Pons (tissue), 1 donor: ENCODE measurements around the gene LAMA5.

Source experiments
- DNase-seq: peaks from one replicate; pipeline ENCODE4 v3.0.0-alpha.2; 2016; ENCODE audit warnings: low spot score

LAMA5 gene

DNA sequence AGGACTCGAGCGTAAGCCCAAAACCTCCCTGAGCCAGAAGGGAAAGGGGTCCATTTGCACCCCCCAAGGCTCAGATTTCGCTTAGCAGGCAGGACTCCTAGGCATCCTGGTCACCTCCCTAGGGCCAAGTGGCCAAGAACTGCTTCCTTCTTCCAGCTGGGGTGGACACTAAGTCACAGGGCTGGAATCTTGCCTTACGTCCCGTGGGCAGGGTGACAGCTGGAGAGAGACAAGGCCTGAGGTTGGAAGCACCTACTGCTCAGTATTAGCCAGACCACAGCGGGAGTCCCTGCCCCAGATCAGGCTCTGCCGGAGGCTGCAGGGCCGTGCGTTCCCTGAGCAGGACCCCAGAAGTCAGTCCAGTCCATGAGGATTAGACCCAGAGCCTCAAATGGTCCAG is 19.7 kb downstream of the LAMA5 start:
- DNase-seq = no peak

DNA sequence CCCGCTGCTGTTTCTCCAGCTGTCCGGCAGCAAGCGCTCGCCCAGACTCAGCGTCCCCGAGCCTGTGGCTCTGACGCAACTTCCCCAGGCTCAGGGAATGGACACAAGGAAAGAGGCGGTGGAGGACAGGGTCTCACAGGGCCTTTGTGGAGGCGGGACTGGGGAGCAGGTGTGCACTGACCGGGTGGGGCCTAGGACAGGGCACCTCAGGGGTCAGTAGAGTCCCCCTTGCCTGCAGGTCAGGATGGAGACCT is 20.0 kb downstream of the LAMA5 start:
- no peak for DNase-seq

DNA sequence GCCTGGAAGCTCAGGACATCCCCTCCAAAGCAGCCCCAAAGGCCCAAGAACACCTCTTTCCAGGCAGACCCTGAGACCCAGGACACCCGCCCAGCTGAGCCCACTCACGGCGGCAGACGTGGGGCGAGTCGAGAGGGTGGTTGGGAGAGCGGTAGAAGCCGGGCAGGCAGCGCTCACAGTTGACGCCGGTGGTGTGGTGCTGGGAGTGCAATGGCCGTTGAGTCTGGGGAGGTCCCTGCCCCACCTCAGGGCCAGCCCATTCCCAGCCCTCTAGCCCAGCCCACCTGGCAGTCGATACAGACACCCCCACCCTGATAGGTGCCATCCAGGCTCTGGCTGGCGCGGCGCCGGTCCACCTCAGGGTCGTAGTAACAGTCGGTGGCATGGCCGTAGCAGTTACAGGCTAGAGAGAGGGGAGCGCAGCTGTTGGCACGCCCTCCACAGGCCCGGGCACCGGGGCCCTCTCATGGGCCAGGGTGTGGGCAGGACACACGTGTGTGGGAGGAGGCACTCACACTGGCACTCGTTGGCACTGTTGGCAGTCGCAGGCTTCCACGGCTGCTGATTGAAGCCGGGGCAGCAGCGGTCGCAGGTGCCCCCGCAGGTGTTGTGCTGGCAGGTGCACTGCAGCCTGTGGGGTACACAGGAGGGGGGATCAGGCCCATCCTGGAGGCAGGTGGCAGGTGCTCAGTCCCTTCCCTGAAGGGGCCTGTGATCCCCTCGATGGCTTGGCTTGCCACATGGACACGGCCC is 20.5 kb downstream of the LAMA5 start:
- no peak for DNase-seq

DNA sequence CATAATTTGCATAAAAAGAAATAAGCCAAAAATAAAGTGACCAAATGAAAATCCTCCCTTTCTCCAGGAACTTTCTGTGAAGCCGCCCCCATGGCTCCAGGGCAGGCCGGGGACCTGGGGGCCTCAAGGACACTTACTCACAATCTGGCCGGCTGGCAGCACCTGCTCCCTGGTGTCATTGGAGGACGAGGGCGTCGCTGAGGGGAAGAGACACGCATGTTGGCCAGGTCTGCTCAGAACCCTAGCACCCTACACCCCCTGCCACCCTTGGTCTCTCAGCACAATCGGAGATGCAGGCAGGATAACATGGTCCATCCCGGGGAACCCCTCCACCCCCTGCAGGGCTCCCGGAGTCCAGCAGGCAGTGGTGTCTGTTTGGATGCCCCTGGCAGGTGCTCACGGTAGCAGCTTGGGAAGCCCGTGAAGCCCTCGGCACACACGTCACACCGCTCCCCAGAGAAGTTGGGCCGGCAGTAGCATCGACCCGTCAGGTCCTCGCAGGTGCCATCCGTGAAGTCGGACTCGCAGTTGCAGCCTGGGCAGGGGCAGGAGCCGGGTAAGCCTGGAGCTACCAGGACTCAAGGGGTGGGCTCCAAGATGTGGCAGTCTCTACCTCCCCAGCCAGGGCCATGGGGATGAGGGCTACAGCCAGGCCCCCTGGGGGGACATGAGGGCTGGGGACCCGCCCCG is 21.3 kb downstream of the LAMA5 start:
- no peak for DNase-seq

DNA sequence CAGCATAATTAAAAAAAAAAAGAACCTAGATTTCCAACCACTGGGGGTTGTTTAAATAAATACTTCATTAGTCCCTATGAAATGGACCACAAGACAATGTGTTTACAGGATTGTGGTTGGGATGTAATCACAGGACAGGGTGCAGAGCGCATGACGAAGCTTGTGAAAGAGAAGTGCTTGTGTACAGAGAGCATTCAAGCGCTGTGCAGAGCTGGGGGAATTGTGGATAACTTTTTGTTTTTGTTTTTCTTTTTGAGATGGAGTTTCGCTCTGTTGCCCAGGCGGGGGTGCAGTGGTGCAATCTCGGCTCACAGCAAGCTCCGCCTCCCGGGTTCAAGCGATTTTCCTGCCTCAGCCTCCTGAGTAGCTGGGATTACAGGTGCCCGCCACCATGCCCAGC is 22.3 kb downstream of the LAMA5 start:
- DNase-seq = no peak

DNA sequence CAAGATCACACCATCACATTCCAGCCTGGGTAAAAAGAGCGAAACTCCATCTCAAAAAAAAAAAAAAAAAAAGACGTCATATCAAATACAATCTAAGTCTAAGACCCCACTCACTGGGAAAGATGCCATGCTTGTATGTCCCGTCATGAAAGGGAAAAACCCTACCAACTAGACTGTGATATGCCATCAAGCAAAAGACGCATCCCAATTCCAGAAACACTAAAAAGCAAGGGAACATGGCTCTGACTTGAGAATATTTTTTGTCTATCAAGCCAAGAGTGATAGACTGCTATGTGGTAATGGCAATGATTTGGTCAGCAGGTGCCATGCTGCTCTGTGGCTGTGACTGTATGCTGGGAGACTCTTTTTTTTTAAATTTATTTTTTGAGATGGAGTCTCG is 23.0 kb downstream of the LAMA5 start:
- no peak for DNase-seq

DNA sequence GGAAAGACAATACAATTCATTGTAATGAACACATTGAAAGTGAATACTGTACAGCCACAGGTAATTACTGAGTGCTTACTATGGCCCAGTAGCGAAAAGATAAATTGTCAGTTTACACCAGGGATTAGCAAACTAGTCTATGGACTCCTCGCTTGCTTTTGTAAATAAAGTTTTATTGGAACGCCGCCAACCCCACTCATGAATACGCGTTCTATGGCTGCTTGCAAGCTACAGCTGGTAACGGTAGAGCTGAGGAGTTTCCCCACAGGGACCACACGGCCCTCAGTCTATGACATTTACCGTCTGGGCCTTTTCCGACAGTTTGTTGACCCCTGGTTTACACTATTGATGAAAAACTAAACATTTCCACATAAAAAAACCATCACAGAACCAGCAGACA is 24.2 kb downstream of the LAMA5 start:
- DNase-seq = no peak

DNA sequence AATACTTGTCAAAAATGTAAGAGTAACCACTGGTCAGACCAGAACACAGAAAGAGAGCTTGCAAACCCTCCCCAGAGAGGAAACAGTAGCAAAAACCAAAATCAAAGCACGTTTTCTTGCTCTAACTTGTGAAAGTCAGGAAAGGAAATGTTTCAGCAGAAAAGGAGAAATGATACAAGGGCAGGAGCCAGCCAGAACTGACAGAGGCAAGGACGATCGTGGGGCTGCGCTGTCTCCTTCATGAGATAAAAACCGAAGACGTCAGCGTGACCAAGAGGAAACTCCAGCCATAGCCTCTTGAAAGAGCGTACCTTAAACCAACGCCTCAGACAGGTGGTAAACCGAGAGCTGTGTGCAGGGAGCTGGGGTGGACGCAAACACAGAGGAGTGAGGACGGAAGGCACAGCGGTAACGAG is 27.5 kb downstream of the LAMA5 start:
- peak; percentile 38 for DNase-seq

DNA sequence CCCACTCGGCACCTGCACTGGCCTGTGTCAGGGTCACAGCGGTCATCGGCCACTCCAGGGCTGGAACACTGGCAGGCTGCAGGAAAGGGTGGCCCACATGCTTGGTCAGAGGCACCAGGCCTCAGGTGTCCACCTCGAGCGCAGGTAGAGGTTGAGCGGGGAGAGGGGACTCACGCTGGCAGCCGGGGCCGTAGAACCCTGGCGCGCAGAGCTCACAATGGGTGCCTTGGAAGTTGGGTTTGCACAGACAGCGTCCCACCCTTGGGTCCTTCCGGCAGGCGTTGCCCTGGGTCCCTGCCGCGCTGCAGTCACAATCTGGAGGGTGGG is 28.9 kb downstream of the LAMA5 start:
- DNase-seq = no peak

DNA sequence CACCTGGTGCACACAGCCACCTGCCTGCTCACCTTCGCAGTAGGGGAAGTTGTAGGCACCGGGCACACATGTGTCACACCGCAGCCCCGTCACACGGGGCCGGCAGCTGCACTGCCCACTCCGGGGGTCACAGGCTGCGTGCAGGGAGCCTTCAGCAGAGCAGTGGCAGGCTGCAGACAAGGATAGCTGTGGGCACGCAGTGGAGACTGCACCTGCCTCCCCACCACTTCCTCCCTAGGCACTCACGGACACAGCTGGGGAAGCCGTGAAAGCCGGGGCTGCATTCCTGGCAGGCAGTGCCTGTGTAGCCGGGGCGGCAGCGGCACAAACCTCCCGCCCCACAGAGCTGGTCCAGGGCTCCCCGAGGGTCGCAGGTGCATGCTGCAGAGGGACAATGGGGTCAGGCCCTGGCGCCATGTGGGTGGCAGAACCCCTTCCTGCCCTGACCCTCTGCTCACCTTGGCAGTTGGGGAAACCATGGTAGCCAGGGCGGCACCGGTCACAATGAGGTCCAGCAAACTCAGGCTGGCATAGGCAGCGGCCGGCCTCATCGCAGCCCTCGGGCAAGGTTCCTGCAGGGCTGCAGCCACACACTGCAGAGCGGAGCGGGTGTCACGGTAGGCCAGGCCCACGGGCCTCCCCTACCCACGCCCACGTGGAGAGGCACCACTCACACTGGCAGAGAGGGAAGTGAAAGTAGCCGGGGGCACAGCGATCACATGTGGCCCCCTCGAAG is 29.4 kb downstream of the LAMA5 start:
- DNase-seq = no peak

DNA sequence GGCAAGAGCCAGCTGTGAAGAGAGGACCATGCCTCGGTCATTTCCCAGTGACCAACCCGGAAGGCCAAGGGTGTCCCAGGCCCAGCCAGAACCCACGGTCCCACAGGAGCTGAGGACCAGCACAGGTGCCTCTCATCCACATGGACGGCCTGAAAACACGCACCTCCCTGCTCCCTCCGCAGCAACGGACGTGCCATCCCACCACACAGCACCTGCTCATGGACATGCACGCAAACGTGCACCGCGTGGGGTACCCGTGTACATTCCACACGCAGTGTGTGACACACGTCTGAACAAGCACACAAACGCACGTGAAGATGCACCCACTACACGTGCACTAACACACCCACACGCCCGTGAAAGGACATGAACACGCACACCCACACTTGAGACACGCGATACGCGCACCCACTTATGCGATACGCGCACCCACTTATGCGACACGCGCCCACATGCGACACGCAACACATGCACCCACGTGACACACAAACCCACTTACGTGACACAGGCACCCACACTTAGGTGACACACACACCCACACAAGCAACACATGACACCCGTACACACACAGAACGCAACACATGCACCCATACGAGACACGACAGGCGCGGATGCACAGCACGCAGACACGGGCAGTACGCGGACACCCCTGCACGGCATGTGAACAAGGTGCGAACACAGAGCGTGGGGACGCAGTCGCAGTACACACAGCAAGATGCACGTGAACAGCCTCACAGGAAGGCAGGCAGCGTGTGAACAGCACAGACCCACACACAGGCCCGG is 30.1 kb downstream of the LAMA5 start:
- DNase-seq = no peak

DNA sequence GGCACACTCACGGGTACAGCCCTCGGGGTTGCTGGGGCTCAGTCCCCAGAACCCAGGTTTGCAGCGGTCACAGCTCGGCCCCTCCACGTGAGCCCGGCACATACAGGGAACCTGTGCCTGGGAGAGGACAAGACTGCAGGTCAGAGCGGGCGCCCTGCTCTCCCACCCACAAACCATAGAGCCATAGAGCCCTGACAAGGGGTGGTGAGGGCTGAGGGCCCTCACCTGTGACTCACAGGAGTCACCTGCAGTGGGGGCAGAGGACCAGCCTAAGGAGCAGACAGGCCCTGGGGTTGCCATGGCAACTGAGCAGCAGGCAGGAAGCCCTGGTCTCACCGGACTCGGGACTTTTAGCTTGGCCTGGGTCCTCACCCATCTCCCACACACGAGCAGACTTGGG is 30.8 kb downstream of the LAMA5 start:
- no peak for DNase-seq

DNA sequence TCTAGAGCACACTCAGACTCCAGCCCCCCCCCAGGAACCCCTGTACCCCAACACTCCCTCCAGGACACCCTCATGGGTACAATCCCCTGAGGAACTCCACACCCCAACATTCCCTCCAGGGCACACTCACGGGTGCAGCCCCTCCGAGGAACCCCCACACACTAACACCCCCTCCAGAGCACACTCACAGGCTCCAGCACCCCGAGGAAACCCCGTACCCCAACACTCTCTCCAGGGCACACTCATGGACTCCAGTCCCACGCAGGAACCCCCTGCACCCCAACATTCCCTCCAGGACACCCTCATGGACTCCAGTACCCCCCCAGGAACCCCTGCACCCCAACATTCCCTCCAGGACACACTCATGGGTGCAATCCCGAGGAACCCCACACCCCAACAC is 31.6 kb downstream of the LAMA5 start:
- no peak for DNase-seq

DNA sequence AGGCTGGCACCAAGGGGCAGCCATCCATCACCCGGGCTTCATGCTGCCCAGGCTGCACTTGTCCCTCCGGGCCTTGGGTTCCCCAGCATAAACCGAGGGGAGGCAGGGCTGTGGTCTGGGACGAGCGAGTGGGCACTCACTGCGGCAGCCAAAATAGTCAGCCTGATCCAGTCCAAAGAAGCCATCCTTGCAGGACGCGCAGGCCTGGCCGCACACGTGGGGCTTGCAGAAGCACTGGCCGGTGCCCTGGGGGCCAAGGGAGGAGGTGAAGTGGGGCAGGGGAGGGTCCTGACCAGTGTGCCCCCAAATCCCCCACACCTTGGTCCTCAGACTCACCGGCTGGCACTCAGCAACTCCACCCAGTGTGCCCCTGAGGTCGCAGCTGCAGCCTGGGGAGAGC is 32.2 kb downstream of the LAMA5 start:
- no peak for DNase-seq

DNA sequence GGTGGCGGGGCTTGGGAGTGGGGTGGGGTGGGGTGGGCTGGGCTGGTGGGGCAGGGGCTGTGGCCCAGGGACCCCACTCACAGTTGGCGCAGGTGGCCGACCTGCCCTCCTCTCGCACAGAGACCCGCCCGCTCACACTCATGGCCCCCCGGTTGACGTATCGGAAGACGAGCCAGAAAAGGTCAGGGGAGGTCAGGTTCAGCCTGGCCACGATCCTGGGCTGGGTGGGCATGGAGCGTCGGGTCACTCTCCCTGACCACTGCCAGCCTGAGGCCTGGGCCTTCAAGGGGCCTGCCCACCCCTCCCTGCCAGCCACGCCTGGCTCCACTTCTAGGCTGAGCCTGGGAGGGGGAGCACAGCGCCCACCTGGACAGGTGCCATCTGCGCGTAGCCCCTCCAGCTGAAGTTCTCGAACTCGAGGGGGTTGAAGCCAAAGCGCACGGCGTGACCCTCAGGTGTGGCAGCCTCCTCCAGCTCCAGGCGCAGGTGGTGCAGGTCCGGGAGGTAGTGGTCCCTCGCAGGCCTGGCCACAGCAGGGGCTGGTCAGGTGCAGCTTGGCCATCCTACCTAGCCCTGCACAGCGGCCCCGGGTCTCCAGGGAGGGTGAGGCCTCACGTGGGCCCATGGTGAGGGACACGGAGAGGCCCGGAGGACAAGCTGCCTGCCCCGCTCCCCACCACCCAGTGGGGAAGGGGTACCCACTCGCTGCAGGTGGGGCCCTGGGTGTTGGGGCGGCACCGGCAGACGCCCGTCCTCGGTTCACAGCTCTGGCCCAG is 33.1 kb downstream of the LAMA5 start:
- no peak for DNase-seq

DNA sequence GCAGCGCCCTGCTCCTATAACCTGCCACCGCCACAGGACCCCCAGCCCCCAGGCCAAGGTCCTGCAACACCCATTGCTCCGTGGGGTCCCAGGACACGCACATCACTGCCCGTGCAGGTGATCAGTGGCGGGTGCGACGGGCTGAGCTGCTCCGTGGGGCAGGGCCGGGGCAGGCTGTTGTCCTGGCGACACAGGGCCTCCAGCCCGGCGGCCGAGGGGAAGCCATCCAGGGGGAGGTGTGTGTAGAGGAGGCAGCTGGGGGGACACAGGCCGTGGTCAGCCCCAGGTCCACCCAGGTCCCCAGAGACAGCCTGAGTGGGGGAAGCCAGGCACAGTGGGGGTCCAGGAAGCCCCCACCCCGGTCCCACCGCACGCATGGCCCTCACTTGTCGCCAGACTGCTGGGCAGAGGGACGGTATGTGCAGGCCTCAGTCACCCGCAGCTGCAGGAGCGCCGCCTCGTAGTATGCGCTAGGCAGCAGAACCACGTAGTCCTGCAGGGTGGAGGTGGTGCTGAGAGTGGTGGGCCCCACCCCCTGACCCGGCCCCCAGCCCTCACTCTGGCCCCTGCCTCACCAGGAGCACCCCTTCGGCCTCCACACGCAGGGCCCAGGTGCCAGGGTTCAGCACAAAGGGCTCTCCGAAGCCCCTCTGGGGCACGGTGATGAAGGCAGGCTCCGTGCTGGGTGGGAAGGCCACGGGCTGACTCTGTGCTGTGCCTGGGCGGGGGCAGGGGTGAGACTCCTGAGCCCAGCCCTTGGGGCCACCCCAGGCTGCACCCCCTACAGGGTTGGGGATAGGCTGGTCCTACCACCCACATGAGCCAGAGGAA is 33.9 kb downstream of the LAMA5 start:
- no peak for DNase-seq

DNA sequence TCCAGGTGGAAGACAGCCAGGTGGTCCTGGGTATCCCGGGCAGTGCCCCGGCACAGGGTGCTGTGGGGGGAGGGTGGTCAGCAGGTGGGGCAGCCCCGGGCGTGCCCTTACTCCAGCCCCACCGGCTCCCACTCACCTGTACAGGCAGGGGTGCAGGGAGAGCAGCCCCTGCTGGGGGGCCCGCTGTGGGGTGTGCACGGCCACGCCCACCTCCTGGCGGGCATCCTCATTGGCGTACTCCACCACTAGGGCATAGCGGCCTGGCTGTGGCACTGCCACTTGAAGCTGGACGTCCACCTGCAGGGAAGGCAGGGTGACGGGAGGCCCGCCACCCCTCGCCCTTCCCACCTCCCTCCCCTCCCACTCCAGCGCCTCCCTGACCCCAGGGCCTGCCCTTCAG is 34.7 kb downstream of the LAMA5 start:
- DNase-seq = no peak

DNA sequence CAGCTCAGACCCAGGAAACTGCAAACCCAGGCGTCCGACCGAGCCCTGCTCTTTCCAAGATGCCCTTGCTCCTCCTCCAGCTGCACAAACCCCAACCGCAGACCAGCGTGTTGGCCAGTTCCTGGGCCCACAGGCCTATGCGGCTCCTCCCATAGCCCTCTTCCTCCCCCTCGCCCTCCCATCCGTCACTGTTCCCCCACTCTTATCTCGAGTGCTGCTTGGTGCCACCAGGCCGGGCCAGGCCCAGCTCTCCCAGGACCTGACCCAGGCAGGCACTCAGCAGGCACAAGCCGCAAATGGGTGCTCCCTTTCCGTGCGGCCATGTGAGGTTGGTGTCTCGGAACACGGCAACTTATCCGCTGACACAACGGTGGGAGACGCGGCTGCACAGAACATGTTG is 35.8 kb downstream of the LAMA5 start:
- DNase-seq = no peak

DNA sequence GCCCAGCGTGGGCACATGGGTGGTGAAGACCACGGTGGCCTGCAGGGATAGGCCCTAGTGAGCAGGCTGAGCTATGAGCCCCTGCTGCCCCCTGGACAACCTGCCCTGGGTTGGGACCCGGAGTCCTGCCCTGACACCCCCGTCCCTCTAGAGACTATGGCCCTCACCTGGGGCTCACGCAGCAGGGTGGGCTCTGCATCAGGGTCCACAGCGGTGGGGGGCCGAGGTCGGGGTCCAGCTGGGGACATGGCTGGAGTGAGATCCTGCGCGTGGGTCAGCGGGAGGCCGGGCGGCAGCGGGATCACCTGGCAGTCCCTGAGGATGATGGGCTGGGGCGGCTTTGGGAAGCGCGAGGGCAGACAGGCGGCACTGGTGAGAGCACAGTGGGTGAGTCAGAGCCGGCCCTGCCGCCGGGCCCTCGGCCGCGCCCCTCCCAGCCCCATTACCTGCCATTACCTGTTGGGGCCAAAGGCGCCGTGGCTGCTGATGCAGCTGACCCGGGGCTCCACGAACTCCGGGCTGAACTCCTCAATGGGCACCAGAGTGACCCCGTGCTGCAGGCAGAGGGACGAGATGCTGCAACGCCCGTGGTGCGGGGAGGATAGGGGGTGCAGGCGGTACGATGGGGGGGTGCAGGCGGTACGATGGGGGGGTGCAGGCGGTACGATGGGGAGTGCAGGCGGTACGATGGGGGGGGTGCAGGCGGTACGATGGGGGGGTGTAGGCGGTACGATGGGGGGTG is 36.4 kb downstream of the LAMA5 start:
- no peak for DNase-seq
